ENCODE results near the gene LAMP5.

The LAMP5 gene, protein sequence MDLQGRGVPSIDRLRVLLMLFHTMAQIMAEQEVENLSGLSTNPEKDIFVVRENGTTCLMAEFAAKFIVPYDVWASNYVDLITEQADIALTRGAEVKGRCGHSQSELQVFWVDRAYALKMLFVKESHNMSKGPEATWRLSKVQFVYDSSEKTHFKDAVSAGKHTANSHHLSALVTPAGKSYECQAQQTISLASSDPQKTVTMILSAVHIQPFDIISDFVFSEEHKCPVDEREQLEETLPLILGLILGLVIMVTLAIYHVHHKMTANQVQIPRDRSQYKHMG

DNA sequence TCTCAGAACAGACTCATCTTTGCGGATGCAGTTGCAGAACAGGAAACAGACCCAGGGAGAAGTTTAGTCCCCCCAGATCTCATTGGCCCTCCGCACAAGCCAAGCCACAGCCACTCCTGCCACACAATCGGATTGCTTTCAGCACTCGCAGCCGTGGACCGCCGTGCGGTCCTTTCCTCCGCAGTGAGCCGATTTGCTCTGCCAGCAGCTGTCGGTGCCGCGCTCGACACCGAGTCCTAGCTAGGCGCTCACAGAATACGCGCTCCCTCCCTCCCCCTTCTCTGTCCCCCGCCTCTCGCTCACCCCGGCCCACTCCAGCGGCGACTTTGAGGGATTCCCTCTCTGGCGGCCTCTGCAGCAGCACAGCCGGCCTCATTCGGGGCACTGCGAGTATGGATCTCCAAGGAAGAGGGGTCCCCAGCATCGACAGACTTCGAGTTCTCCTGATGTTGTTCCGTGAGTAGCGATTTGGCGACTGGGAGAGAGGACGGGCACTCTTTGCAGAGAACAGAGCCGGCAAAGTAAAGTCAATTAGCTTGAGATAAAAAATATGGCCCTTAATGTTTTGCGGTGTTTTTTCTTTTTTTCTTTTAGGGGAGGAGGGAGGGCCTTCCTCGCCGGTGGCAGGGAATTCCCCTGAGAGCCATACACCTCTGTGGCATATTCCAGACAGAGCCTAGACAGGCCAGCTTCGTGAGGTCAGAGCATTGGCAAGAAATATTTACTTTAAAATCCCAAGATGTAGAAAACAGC, at the start of gene LAMP5:
TSS of gene LAMP5 (plus strand) at position 130 of the 753 bp plus-strand sequence. CDS start at position 393, 263 bp downstream.
- peak; percentile 56 for DNase-seq

GRCh38 chr20:9467995-9468394, 46.4 kb upstream of the LAMP5 start:
- peak; percentile 22 for DNase-seq

DNA sequence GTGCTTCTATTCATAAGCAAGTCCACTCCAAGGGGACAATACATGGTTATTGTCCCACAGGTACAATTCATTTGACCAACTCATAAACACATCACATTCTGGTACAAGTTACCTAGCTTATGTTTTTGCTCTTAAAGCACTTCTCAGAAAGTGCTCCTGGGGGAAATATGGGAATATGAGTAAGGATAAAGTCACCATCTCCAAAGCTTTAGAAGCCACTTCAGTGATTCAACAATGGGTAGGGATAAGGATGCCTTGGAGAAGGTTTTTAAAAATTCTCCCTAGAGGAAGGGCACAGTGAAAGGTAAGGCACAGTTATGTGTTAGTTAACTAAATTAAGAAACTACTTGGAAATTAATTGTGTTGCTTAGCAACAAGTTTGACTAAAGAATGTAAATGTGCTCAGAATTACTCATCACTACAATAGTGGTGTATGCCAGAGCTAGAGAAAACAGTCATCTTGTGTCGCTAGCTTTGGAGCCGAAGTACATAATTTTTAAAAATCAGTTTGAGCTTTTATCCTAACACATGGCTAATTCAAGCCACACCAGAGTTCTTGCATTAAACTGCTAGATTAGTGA, 39.5 kb upstream of the LAMP5 start:
- no peak for DNase-seq

DNA sequence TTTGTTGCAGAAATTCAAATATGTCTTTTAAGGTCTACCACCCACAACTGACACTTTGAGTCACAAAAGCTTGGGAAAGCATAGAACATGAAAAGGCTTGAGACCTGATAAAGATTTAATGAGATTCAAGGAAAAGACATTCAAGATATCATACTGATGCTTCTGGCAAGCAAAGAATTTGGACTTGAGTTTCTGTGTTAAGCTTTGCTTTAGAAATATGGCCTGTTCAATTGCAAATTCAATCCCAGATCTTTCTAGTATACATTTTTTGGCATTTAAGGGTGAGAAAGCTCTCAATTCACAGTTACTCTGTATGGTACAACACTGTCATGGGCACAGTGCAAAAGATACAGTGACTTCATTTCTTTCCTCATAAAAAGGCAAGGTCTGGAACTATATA, 38.9 kb upstream of the LAMP5 start:
- DNase-seq = no peak

DNA sequence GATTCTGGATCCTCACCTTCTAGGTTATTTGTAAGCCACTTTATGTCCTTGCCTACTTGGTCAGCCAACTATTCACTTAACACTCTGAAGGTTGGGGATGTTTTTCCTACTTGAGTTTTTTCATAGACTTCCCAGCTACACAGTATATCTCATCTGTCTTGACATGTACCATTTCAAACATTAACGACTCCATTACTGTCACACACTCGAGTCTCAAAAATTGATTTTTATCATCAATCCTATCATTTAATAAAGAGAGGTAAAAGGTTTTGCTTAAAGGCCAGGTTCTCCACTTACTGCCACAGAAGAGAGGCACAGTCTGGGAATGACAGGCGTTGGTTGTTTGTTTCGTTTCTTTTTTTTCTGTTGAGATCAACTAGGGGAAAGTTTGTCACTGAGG, 38.2 kb upstream of the LAMP5 start:
- DNase-seq = no peak

GRCh38 chr20:9476637-9477036, 37.8 kb upstream of the LAMP5 start:
- DNase-seq = no peak

- no peak for DNase-seq
These were observed 35.6 kb upstream of the LAMP5 start for GRCh38 chr20:9478771-9479170.

DNA sequence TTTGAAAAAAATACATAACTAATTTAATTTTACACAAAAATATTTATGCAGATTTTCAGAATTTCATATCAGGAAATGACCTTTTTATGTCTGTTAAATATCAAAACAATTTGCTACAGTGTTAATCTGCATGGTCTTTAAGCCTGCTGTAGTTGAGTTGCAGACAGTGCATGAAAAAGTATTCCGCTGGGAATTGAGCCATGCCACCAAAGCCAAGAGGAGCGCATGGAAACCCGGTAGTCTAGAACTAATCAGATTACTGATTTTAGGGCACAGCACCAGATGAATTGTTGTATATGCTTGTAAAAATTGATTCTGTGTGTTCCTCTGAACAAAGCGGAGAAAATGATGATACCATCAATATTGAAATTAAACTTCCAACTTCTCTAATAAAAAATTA, 34.3 kb upstream of the LAMP5 start:
- no peak for DNase-seq

- no peak for DNase-seq
These were observed 32.2 kb upstream of the LAMP5 start for GRCh38 chr20:9482180-9482579.

GRCh38 chr20:9483131-9483530, 31.3 kb upstream of the LAMP5 start:
- no peak for DNase-seq

DNA sequence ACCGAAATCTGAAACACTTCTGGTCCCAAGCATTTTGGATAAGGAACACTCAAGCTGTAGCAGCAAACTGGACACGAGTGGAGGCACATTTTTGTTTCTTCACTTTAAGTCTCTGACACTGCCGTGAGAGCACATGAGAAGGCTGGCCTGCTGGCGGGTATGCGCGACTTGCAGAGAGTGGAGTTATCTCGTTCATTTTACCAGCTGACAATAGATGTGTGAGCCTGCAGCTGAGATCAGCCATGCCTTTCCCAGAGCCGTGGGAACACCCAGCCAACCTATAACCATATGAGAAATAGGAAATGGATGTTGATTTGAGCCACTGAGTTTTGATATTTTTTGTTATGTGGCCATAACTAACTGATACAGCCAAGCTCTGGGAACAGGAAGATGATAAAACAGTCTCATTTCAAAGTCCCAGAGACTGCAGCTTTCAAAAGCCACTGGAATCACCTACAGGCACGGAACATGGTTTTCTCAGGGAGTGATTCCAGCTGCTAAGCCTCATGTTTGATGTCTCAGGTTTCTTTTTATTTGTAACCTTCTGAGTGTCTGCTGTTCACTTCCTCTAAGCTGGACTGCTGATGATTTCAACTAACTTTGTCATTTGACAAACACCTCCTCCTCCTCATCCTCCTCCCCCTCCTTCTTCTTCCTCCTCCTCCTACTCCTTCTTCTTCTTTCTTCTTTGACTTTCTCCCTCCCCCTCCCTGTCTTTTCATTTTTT, 28.6 kb upstream of the LAMP5 start:
- DNase-seq = no peak

DNA sequence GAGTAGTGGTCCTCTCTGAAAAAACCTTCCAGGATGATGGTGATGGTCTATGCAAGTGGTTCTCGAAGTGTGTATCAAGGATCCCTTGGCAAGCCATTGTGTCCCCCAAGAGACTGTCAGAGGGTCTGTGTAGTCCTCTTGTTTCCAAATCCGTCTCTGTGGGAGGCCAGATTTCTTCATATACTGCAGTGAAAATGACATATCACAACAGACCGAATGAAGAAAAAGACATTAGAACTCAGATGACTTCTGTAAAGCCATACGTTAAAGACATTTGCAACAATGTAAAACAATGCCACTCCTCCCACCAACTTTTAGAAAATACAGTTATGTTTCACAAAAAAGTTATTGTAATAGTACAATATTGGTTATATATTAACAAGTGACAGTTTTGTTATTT, 27.2 kb upstream of the LAMP5 start:
- no peak for DNase-seq

DNA sequence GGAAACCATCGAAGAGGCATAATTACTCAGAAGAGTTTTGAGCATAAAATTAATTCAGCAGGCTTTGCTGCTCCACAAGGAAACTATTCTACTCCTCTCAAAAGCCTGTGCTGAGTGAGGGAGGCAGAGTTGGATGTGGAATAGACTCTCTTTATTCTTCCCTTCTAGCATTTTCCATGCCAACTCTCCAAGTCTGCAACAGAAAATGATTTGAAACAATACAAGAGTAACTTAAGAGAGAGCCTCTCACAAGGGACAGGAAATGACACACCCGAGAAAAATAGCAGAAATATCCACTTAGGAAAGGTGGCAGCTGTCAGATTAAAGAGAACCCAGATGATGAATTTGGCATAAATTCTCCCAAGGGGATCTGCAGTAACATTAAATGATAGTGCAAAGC, 26.3 kb upstream of the LAMP5 start:
- no peak for DNase-seq

GRCh38 chr20:9490161-9490560, 24.2 kb upstream of the LAMP5 start:
- no peak for DNase-seq

DNA sequence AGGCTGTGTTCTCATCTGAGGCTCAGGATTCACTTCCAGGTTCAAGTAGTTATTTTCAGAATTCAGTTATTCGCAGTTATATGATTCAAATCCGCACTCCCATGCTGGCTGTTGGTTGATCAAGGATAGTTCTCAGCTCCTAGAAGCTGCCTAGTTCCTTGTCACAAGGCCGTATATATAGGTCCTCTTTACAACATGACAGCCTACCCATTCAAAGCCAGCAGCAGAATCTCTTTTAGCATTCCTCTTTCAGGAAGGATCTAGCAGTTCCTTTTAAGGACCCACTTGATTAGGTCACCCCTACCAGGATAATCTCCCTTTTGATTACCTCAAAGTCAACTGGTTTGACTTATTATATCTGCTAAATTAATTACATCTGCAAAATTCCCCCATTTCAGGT, 23.8 kb upstream of the LAMP5 start:
- no peak for DNase-seq

GRCh38 chr20:9491324-9491723, 23.1 kb upstream of the LAMP5 start:
- DNase-seq = no peak

DNA sequence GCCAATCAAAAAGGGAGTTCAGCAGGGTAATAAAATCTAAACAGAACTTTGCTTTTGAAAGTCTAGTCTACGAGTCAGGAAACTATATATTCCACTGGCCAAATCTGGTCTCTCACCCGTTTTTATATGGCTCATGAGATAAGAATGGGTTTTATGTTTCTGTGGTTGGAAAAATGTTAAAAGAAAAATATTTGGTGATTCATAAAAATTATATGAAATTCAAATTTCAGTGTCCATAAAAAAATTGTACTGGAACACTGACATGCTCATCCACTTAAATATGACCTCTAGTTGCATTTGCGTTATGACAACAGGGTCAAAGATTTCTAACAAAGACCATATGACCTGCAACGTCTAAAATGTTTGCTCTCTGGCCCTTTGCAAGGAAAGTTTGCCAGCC, 22.3 kb upstream of the LAMP5 start:
- no peak for DNase-seq

DNA sequence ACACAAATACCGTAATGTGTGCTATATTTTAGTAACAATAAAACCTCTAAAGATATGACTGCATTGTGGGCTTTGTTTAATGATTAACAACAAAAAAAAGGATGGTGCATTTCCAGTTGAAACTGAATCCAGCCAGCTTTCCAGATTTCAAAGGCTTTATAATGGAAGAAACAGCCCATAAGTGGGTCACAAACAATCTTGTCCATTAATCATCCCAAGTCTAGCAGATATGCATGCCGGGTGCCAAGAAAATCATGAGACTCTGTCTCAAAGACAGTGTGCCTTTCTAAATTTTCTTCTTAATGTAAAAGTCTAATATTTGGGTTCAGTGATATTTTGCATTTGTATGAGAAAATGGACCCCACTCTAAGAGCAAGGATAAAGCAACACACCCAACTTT, 20.6 kb upstream of the LAMP5 start:
- no peak for DNase-seq

- DNase-seq = no peak
These were observed 18.7 kb upstream of the LAMP5 start for GRCh38 chr20:9495701-9496100.

GRCh38 chr20:9496155-9496554, 18.2 kb upstream of the LAMP5 start:
- DNase-seq = no peak

DNA sequence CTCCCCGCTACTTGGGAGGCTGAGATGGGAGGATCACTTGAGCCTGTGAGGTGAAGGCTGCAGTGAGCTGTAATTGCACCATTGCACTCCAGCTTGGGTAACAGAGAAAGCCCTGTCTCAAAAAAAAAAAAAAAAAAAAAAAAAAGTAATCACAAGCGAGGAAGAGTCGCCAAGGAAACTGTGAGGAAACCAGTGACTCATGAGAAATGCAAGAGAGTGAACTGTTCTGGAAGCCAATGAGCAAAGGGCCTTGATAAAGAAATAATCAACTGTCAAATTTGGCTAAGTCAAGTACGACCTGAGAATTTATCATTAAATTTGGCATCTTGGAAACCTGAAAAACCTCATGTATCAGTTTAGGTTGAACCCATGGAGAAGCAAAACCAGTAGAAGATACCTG, 16.1 kb upstream of the LAMP5 start:
- no peak for DNase-seq

DNA sequence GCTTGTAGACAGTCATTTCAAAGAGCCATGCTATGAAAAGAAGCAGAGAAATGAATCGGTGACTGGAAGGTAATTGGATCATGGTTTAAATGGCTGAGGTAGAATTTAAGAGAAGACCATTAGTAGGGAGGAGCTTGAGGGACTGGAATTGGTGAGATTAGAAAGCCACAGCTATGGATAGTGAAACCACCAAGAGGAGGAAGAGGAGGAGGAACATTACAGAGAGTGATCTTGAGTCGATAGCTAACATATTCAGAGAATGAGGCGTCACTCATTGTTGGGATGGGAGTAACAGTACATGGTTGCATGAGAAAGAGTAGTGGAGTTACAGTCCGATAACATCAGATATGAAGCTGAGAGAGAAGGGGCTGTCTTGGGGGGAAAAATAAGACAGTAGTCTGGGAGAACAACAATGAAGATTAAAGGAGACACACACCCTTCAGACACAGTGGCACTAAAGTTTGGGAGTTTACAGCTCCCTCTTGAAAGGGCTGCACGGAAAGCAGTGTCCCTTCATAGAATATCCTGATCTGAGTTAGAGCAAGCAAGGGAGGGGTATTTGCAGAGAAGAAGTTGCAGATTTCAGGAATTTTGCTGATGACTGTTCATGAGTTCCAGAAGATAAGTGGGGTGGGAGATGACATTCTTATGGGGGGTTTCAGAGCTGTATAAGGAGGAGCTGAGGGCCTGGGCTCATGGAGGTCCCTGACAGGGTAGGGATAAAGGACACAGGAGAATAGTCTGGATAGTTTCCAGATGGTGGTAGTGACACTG, 15.1 kb upstream of the LAMP5 start:
- no peak for DNase-seq

GRCh38 chr20:9500121-9500520, 14.3 kb upstream of the LAMP5 start:
- DNase-seq = no peak
